Measurements from ENCODE around the gene CDKN1B.

GRCh38 chr12:12716793-12717585, at the start of gene CDKN1B:
- TF ChIP-seq POLR2A (IDR thresholded peaks at IDR 0.05) (peak; percentile 82), CTCF (IDR thresholded peaks at IDR 0.05) (no peak), POLR2AphosphoS5 (IDR thresholded peaks at IDR 0.05) (peak; percentile 95)
